SW 1271 (cell line): ENCODE results near the gene KMT5C.

Experiments
- DNase-seq, 2 experiments: peaks; one replicate each; lab custom pipeline; 2025; lab: John Stamatoyannopoulos, UW

The KMT5C gene

DNA sequence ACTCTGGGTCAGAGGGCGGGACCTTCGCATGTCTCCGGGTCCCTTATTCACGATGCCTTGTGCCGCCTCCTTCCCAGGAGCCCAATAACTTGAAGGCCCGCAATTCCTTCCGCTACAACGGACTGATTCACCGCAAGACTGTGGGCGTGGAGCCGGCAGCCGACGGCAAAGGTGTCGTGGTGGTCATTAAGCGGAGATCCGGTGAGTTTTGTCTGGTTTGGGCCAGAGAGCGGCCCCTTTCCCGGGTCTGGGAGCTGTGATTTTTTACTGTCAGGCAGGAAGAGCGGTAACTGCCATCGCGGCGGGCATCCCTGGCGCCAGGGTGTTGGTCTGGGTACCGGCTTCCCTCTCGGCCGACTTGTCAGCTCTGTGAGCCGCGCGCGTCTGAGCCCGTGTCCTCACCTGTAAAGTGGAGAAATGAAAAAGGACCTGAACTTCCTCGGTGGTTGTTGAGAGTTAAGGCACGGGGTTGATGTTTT lies 46.9 kb downstream of the KMT5C start:
- no peak for DNase-seq

DNA sequence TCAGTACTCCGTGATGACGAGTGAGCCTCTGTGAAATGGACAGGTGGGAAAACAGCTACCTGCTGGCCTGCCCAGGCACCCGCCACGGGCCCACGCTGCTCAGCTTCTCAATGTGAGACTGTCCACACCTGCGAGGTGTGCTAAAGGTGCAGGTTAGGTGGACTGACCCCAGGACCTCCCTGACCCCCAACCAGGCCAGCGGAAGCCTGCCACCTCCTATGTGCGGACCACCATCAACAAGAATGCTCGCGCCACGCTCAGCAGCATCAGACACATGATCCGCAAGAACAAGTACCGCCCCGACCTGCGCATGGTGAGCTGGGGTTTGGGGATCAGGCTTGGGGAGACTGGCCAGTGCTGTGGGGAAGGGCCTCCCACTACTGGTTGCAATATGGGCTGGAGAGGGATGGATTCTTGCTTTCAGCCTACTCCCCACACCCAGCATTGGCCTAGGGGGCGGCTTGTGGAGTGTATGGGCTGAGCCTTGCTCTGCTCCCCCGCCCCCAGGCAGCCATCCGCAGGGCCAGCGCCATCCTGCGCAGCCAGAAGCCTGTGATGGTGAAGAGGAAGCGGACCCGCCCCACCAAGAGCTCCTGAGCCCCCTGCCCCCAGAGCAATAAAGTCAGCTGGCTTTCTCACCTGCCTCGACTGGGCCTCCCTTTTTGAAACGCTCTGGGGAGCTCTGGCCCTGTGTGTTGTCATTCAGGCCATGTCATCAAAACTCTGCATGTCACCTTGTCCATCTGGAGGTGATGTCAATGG lies 48.2 kb downstream of the KMT5C start:
- DNase-seq: no peak

DNA sequence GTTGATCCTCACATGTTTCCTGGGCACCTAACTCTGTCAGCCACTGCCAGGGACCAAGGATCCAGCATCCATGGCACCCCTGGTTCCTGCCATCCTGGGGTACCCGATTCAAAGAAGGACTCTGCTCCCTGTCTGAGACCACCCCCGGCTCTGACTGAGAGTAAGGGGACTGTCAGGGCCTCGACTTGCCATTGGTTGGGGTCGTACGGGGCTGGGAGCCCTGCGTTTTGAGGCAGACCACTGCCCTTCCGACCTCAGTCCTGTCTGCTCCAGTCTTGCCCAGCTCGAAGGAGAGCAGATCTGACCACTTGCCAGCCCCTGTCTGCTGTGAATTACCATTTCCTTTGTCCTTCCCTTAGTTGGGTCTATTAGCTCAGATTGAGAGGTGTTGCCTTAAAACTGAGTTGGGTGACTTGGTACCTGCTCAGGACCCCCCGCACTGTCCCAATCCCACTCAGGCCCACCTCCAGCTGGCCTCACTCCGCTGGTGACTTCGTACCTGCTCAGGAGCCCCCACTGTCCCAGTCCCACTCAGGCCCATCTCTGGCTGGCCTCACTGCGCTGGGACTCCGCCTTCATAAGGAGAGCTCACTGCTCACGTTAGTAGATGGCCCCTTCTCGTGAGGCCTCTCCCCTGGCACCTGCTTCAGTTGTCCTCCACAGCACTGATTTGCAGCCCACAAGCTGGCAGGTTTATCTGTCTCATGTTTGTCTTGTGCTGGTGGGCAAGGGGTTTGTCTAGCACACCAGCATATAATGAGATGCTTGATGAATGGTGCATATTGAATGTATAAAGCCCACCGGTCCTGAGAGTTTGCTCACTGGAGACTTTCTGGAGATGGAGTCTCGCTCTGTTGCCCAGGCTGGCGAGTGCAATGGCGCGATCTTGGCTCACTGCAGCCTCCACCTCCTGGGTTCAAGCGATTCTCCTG lies 50.0 kb downstream of the KMT5C start:
- no peak for DNase-seq

DNA sequence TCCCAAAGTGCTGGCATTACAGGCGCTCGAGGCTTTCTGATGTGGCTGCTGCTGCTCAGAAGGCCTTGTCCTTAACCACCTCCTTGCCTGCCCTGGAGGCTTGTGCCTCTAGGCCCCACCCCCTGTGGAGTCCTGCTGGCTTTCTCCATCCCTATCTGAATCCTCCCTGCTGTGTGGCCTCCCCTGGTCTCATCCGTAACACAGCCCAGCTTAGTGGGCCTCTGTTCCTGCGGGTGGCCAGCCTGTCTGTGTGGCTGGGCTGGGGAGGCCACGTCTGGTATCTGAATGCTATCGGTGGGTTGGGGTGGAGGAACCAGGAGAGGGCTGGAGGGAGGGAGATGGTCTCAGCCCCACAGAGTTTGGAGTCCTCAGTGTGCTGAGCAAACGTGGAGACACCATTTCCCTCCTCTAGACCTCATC lies 50.8 kb downstream of the KMT5C start:
- no peak for DNase-seq

DNA sequence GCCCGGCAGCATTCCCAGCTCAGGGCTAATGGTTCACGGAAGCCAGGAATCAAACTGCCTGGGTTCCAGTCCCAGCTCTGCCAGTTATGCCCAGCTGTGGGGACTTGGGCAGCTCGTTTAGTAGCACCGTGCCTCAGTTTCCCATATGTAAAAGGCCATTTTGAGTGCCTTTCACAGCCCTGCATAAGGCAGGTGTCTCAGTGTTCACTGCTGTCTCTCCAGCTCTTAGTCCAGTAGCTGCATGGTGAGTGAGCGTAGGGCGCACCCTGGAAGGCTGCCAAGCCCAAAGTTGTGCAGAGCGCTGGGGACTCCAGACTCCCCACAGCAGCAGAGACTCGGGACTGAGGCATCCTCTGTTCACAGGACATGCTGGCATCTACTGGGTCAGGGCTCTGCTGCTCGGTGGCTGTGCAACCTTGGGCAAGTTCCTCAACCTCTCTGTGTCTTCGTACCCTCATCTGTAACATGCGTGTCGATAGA lies 51.6 kb downstream of the KMT5C start:
- DNase-seq: no peak

DNA sequence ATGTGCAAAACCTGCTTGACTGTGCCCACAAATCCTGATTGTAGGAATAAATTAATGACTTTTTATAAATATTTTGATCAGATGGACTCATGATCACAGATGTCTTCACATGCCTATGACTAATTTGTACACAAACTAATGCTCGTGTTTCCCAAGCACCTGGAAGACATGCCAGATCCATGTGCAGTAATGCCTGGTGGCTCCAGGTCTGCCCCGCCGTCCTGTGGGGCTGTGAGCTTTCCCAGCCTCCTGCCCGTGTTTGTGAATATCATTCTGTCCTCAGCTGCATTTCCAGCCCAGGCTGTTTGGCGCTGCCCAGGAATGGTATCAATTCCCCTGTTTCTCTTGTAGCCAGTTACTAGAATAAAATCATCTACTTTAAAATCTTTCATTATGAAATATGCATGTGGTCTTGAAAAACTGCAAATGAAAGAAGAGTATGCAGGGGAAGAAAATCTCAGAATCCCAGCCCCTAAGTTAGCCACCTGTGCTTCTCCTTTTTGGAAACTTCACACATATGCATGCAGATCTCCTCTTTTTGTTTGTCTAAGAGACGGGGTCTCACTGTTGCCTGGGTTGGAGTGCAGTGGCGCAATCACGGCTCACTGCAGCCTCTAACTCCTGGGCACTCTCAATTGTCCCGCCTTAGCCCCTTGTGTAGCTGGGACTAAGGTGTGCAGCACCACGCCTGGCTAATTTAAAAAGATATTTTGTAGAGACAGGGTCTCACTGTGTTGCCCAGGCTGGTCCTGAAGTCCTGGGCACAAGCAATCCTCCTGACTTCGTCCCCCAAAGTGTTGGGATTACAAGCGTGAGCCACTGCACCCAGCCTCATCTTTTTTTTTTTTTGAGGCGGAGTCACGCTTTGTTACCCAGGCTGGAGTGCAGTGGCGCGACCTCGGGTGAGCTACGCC lies 52.3 kb downstream of the KMT5C start:
- DNase-seq: no peak

DNA sequence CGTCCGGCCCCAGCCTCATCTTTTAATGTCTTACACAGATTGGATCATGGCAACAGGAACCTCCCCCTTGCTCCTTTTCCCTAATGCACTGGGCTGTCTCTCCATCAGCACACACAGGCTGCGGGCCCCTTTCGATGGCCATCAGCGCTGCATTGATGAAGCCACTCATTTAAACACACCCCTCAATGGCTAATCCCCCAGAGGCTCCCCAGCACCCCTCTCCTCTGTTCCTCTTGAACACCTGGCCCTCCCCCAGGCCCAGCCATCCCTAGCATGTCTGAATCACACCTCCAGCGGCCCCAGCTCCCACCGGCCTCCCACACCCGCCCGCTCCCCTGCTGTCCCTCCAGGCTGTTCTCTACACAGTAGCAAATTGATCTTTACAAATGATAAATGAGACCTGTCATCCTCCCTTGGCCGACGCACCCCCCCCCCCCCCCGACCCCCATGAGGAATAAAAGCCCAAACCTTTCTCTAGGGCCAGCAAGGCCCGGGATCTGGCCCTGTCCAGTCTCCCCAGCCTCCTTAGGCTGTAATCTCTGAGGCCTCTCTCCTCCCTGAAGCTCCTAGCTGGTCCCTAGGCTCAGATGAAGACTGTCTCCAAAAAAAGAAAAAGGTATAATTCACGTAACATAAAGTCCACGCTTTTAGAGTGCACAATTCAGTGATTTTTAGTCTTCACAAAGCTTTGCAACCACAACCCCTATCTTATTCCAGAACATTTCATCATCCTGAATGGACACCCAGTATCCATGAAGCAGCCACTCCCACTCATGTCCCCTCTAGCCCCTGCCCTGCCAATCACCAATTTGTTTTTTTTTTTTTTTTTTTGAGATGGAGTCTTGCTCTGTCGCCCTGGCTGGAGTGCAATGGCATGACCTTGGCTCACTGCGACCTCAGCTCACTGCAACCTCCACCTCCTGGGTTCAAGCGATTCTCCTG lies 53.4 kb downstream of the KMT5C start:
- DNase-seq: no peak
